K562 (cell line): ENCODE data around the gene PFDN4. TPM values are rescaled to one million over a fixed set of nuclear protein-coding genes. Genes with fewer than 3 reads are reported as not detected.

Experiments used
- ATAC-seq: fragments of 200-7000 bp; cut with Tn5 transposase; 3 replicates; pipeline ENCODE4 v1.9.1; 2020; ENCODE audit warnings: moderate library complexity
- BruUV-seq: library from RNA; stranded (reverse); fragments of 400-500 nt; replicated peaks from 2 replicates; lab custom pipeline; 2021; lab: Mats Ljungman, UMichigan
- CTCF ChIA-PET: fragments of 300-600 bp; formaldehyde crosslinking; extraction: SDS; loops from one replicate; lab custom pipeline; 2021; ENCODE audit warnings: low intra/inter-chr PET ratio; lab: Yijun Ruan, JAX
- POLR2A ChIA-PET: fragments of 300-600, 350-650 bp; sonication (Branson Sonifier 250); formaldehyde crosslinking; extraction: SDS; loops from one replicate; lab custom pipeline; 2021; ENCODE audit warnings: antibody characterized with exemption, inconsistent platforms; lab: Yijun Ruan, JAX
- DNase-seq, 4 experiments: peaks; one replicate each; pipeline versions ENCODE4 v3.0.0 to v3.0.0-alpha.2; 2011 to 2018; ENCODE audit warnings: low spot score in 3 of 4, mixed read lengths in 3 of 4; ENCODE audit errors: extremely low read depth in 1 of 4
- FAIRE-seq: peaks from 2 replicates; lab custom pipeline; 2011; peaks lifted over from hg19 to GRCh38; lab: Jason Lieb, UNC
- H2AFZ ChIP-seq: 2 replicates; pipeline ENCODE4 v1.6.0; 2011; ENCODE audit warnings: low read depth, low read length, control low read depth, inconsistent platforms
- H3K27ac ChIP-seq: fragments of 200-600 bp; 3 replicates; pipeline ENCODE4 v1.8.0; 2011; ENCODE audit warnings: low read depth, mild to moderate bottlenecking, control low read depth, inconsistent platforms, low read length, moderate library complexity, mixed read lengths; ENCODE audit errors: extremely low read depth
- H3K27me3 ChIP-seq, 2 experiments: fragments of 300-600 bp in 1 of 2; 2 replicates in 1 of 2; 3 replicates in 1 of 2; pipeline versions ENCODE4 v1.6.0 to v1.8.0; 2011; ENCODE audit warnings: inconsistent platforms in 2 of 2, low read length in 2 of 2, mild to moderate bottlenecking in 1 of 2, mixed read lengths in 1 of 2, moderate library complexity in 1 of 2; ENCODE audit not compliant: control insufficient read depth in 2 of 2, insufficient read depth in 2 of 2
- H3K36me3 ChIP-seq: fragments of 300-600 bp; 3 replicates; pipeline ENCODE4 v1.8.0; 2011; ENCODE audit warnings: mild to moderate bottlenecking, low read length, inconsistent platforms; ENCODE audit not compliant: control insufficient read depth, insufficient read depth
- H3K4me1 ChIP-seq, 2 experiments: fragments of 200-600 bp in 1 of 2; replicated peaks in 1 of 2; 2 replicates in 1 of 2; 3 replicates in 1 of 2; pipeline versions ENCODE4 v1.5.1 to v1.8.0; 2011; ENCODE audit warnings: inconsistent platforms in 2 of 2, low read length in 2 of 2, mild to moderate bottlenecking in 1 of 2, mixed read lengths in 1 of 2, moderate library complexity in 1 of 2; ENCODE audit not compliant: control insufficient read depth in 2 of 2, insufficient read depth in 2 of 2
- H3K4me2 ChIP-seq: 2 replicates; pipeline ENCODE4 v1.6.1; 2011; ENCODE audit warnings: low read length, control low read depth, inconsistent platforms, mixed read lengths; ENCODE audit not compliant: insufficient read depth
- H3K4me3 ChIP-seq: fragments of 200-600 bp; sonication (generic), shearing (Covaris generic); 2 replicates; pipeline ENCODE4 v1.5.1; 2016; ENCODE audit warnings: control low read depth, inconsistent platforms
- H3K79me2 ChIP-seq: fragments of 200-600 bp; 3 replicates; pipeline ENCODE4 v1.8.0; 2011; ENCODE audit warnings: low read length, inconsistent platforms; ENCODE audit not compliant: control insufficient read depth, insufficient read depth
- H3K9ac ChIP-seq, 2 experiments: 2 replicates each; pipeline versions ENCODE4 v1.6.0 to v1.6.1; 2011; ENCODE audit warnings: low read depth in 2 of 2, low read length in 2 of 2, control low read depth in 1 of 2, inconsistent platforms in 1 of 2, mild to moderate bottlenecking in 1 of 2, mixed read lengths in 1 of 2; ENCODE audit not compliant: insufficient read depth in 1 of 2
- H3K9me1 ChIP-seq: one replicate; pipeline ENCODE4 v1.6.0; 2011; ENCODE audit warnings: inconsistent platforms, mild to moderate bottlenecking, low read length, moderate library complexity; ENCODE audit not compliant: control insufficient read depth, insufficient read depth
- H3K9me3 ChIP-seq: replicated peaks from 2 replicates; pipeline ENCODE4 v1.5.1; 2011; ENCODE audit warnings: low read depth, low read length, inconsistent platforms; ENCODE audit not compliant: control insufficient read depth, insufficient read depth
- H4K20me1 ChIP-seq: replicated peaks from 2 replicates; pipeline ENCODE4 v1.6.1; 2011; ENCODE audit warnings: low read length, inconsistent platforms, mixed read lengths; ENCODE audit not compliant: control insufficient read depth, insufficient read depth
- YY1 ChIP-seq, 3 experiments: IDR thresholded peaks; 2 replicates each; pipeline ENCODE4 v1.6.1; 2011; ENCODE audit warnings: low read length in 2 of 3, mild to moderate bottlenecking in 2 of 3, moderate library complexity in 2 of 3, borderline replicate concordance in 1 of 3, control low read depth in 1 of 3, low read depth in 1 of 3; ENCODE audit not compliant: insufficient read depth in 3 of 3, insufficient replicate concordance in 2 of 3, control insufficient read depth in 1 of 3, insufficient read length in 1 of 3; ENCODE audit errors: extremely low read depth in 1 of 3
- ZBTB11 ChIP-seq, 3 experiments: fragments of 200-800 bp in 1 of 3; fragments of 250-450 bp in 1 of 3; fragments of 450-650 bp in 1 of 3; sonication (Bioruptor Pico) in 1 of 3; sonication (Bioruptor generic) in 1 of 3; formaldehyde crosslinking in 1 of 3; IDR thresholded peaks; 2 replicates each; pipeline versions ENCODE4 v1.6.1 to v1.8.0; 2016 to 2022; ENCODE audit warnings: mild to moderate bottlenecking in 2 of 3, missing genetic modification characterization in 2 of 3, missing compliant biosample characterization in 1 of 3, moderate library complexity in 1 of 3
- WGBS: fragments of 100-300 bp; shearing (Covaris generic); methylation state at CpG from one replicate; pipeline ENCODE4 v1.1.6; 2016; ENCODE audit warnings: low coverage, mixed read lengths; ENCODE audit not compliant: insufficient coverage; ENCODE audit errors: missing lambda C conversion rate; 5-methylcytosine and 5-hydroxymethylcytosine counted together
- in situ Hi-C: fragments of 300-500 bp; cut with MboI; formaldehyde crosslinking; loops from 4 replicates; pipeline ENCODE4 v1.15.0; 2018; ENCODE audit warnings: inconsistent platforms, mixed read lengths
- intact Hi-C: fragments of 100-400 bp; cut with micrococcal nuclease; formaldehyde crosslinking; loops from 2 replicates; pipeline ENCODE4 v1.14.2; 2022
- polyA plus RNA-seq, 8 experiments: library from polyadenylated mRNA; depleted of rRNA in 4 of 8; stranded (reverse) in 5 of 8; unstranded in 3 of 8; fragments of >200 nt; fragmentation: Nextera tagmentation in 2 of 8; fragmentation: Illumina TruSeq in 1 of 8; extraction: Ambion mirVana in 2 of 8; extraction: Trizol in 1 of 8; gene quantifications; 2 replicates each; pipeline versions ENCODE4 v1.2.1 to v1.2.3, GENCODE V29; 2011 to 2014; ENCODE audit warnings: inconsistent platforms in 1 of 8, missing spikeins in 1 of 8
- total RNA-seq, 7 experiments: library from RNA; depleted of rRNA in 6 of 7; stranded (reverse); fragments of >200 nt in 6 of 7; fragmentation: Illumina TruSeq in 2 of 7; extraction: Trizol in 2 of 7; gene quantifications; 2 replicates each; pipeline versions ENCODE4 v1.2.1 to v1.2.3, GENCODE V29; 2011 to 2021; ENCODE audit warnings: low replicate concordance in 1 of 7

PFDN4 gene
- total and polyA plus RNA-seq, 9 of the 15 experiments (the other 6 are each of a cell fraction or from before 2014, with no cell fraction given), result 60.1 to 214 (median 122) TPM

GRCh38 chr20:54180931-54181330 lies 27.0 kb upstream of the PFDN4 start:
- ATAC-seq, result no peak
- no TSS peak for BruUV-seq
- DNase-seq, result no peak
- Histone ChIP-seq H4K20me1 (no peaks in the 10 kb centered on the region), H3K27ac (no peak overlapping the region)
- CTCF ChIA-PET, result interaction anchor here (0.6 kb wide), 1 partner anchor 678 kb away, joined by 3 read pairs; no protein-coding TSS in a partner anchor
- TF ChIP-seq YY1 (IDR thresholded peaks at IDR 0.05; ENCODE audit: borderline replicate concordance in 1 of 3, control insufficient read depth in 1 of 3, extremely low read depth in 1 of 3, insufficient read depth in 3 of 3, insufficient read length in 1 of 3, insufficient replicate concordance in 2 of 3, low read depth in 1 of 3, low read length in 2 of 3), result no peak
- TF ChIP-seq ZBTB11 (CRISPR knock-in tag; IDR thresholded peaks at IDR 0.05), result 0 out of 6 replicates have a peak, but pooled peaks of 1 of the 3 experiments have one; percentile 38
- TF ChIP-seq, all 486 proteins: peak for 1
- POLR2A ChIA-PET, result no interaction called here
- no peak for FAIRE-seq
- no peak overlapping the region for H3K9ac ChIP-seq
- H3K4me1 ChIP-seq, result no peaks in the 10 kb centered on the region
- peaks cover 16 to 18% of the 10 kb centered on the region in 2 experiments for H3K27me3 ChIP-seq
- WGBS, result 0% methylated on average over 1 of the region's 1 CpG
- no peak overlapping the region for H3K4me2 ChIP-seq
- no peaks in the 10 kb centered on the region for H3K36me3 ChIP-seq
- in situ Hi-C loops, result no loop called here
- no peaks in the 10 kb centered on the region for H3K9me1 ChIP-seq
- H3K9me3 ChIP-seq, result no peaks in the 10 kb centered on the region
- H2AFZ ChIP-seq, result no peak overlapping the region
- intact Hi-C loops, result no loop called here
- no peak overlapping the region for H3K4me3 ChIP-seq
- no peaks in the 10 kb centered on the region for H3K79me2 ChIP-seq
